A673 (cell line): ENCODE results near the gene FBXO41. TPM values are rescaled to one million over a fixed set of nuclear protein-coding genes. Genes with fewer than 3 reads are reported as not detected.

Source experiments
- BruUV-seq: library from RNA; stranded (reverse); fragments of 400-500 nt; replicated peaks from 2 replicates; lab custom pipeline; 2021; lab: Mats Ljungman, UMichigan
- CTCF ChIA-PET: fragments of 300-600 bp; sonication (Branson Sonifier 250); formaldehyde crosslinking; loops from one replicate; lab custom pipeline; 2022; ENCODE audit warnings: antibody characterized with exemption; lab: Charles Lee
- POLR2A ChIA-PET: fragments of 300-600 bp; sonication (Branson Sonifier 250); formaldehyde crosslinking; loops from one replicate; lab custom pipeline; 2022; ENCODE audit warnings: antibody characterized with exemption; ENCODE audit not compliant: low non-redundant PET; lab: Charles Lee
- DNase-seq: peaks from one replicate; pipeline ENCODE4 v3.0.0-alpha.2; 2015; ENCODE audit warnings: low spot score
- H3K27ac ChIP-seq: fragments of 200-600 bp; sonication (generic); 2 replicates; pipeline ENCODE4 v1.5.1; 2016; ENCODE audit warnings: mixed run types, low read depth, mild to moderate bottlenecking, mixed read lengths, antibody characterized with exemption, low read length; ENCODE audit not compliant: poor library complexity, severe bottlenecking
- H3K27me3 ChIP-seq: fragments of 200-600 bp; sonication (generic); replicated peaks from 2 replicates; pipeline ENCODE4 v1.6.1; 2017; ENCODE audit warnings: mixed run types, low read depth, mild to moderate bottlenecking, mixed read lengths, antibody characterized with exemption, low read length; ENCODE audit not compliant: insufficient read depth, poor library complexity
- H3K36me3 ChIP-seq: fragments of 200-600 bp; sonication (generic); 2 replicates; pipeline ENCODE4 v1.6.1; 2016; ENCODE audit warnings: mixed run types, mild to moderate bottlenecking, mixed read lengths, antibody characterized with exemption, low read length; ENCODE audit not compliant: insufficient read depth, poor library complexity, severe bottlenecking
- H3K4me1 ChIP-seq: fragments of 200-600 bp; sonication (generic); 2 replicates; pipeline ENCODE4 v1.6.1; 2017; ENCODE audit warnings: mixed run types, mild to moderate bottlenecking, mixed read lengths, antibody characterized with exemption, low read length; ENCODE audit not compliant: insufficient read depth, poor library complexity, severe bottlenecking
- H3K4me3 ChIP-seq: fragments of 200-600 bp; sonication (generic); 2 replicates; pipeline ENCODE4 v1.5.1; 2016; ENCODE audit warnings: low read depth, mixed run types, mild to moderate bottlenecking, mixed read lengths, low read length; ENCODE audit not compliant: poor library complexity, severe bottlenecking
- H3K9me3 ChIP-seq: fragments of 200-600 bp; sonication (generic); 2 replicates; pipeline ENCODE4 v1.6.1; 2016; ENCODE audit warnings: mixed run types, low read depth, mild to moderate bottlenecking, mixed read lengths, antibody characterized with exemption, low read length; ENCODE audit not compliant: poor library complexity, severe bottlenecking
- CTCF ChIP-seq: fragments of 300-800, 200-600 bp; sonication (generic); conservative IDR thresholded peaks from 2 replicates; pipeline ENCODE4 v1.5.1; 2017; ENCODE audit warnings: low read depth, mild to moderate bottlenecking, antibody characterized with exemption, low read length, moderate library complexity, mixed read lengths
- EZH2 ChIP-seq: fragments of 200-600 bp; sonication (generic); IDR thresholded peaks from 2 replicates; pipeline ENCODE4 v1.6.1; 2017; ENCODE audit warnings: borderline replicate concordance, low read depth, mild to moderate bottlenecking, mixed read lengths, antibody characterized with exemption, low read length; ENCODE audit not compliant: poor library complexity, severe bottlenecking
- intact Hi-C: fragments of 100-400 bp; cut with micrococcal nuclease; formaldehyde crosslinking; loops from one replicate; pipeline ENCODE4 v1.10.0; 2022; ENCODE audit not compliant: unreplicated experiment
- total RNA-seq: library from RNA; stranded (reverse); gene quantifications from 2 replicates; pipeline ENCODE4 v1.2.3, GENCODE V29; 2021

The FBXO41 gene
- total RNA-seq, 1 experiment from 2014 or later, result 8.6 TPM

DNA sequence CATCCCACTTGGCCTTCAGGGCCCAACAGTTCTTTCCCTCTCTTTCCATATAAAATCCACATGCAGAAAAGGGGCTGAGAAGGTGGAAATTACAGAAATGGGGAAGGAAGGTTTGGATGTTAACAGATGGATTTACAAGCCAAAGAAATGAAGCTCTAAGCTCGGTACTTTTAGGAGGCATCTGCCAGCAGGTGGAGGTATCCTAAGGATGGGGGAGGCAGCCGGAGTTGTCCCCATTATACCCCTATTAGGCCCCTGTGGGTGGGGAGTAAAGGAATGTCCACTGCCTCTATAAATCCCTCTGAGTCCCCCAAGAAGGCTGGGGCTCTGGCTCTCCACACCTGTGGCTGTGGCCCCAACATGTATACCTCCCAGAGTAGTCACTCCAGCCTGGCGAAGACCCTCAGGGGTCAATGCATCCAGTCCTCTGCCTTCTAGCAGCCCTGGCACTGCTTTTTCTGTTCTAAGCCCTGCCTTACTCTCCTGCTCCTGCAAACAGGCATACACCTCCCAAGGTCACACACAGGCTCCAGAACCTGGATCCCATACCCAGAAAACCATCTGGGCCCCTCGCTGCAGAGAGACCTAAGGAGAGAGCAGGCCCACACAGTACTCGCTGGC lies 1.2 kb downstream of the FBXO41 start:
- ChIA-PET CTCF (no interaction called here), POLR2A (no interaction called here)
- TF ChIP-seq EZH2 (no peak), CTCF (no peak)
- Histone ChIP-seq H3K4me3 (peak overlapping the region; percentile 78), H3K9me3 (no peaks in the 10 kb centered on the region), H3K27me3 (no peaks in the 10 kb centered on the region), H3K36me3 (no peaks in the 10 kb centered on the region), H3K4me1 (no peaks in the 10 kb centered on the region), H3K27ac (peak overlapping the region; percentile 66)
- DNase-seq, result no peak
- intact Hi-C loops, result no loop called here
- BruUV-seq, result no TSS peak

DNA sequence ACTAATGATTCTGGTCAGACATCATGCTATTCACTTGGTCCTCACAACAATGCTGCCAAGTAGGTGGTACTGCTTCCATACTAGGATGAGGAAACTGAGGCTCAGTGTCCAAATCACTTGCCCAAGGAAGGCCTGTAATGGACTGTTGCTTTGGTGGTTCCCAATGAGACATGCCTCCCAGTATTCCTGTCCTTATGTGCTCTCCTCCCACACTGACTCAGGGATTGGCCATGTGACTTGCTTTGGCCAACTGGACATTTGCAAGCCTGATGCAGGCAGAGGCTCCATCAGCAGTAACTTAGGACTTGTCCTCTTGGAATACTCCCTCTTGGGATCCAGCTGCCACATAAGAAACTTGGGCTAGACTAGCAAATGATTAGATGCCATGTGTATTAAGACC lies 3.0 kb downstream of the FBXO41 start:
- Histone ChIP-seq H3K27ac (no peak overlapping the region), H3K36me3 (no peaks in the 10 kb centered on the region), H3K4me3 (no peak overlapping the region), H3K4me1 (no peaks in the 10 kb centered on the region), H3K9me3 (no peaks in the 10 kb centered on the region), H3K27me3 (no peaks in the 10 kb centered on the region)
- no peak for DNase-seq
- TF ChIP-seq CTCF (no peak), EZH2 (no peak)
- BruUV-seq, result no TSS peak
- CTCF ChIA-PET, result no interaction called here
- POLR2A ChIA-PET, result no interaction called here
- intact Hi-C loops, result no loop called here

DNA sequence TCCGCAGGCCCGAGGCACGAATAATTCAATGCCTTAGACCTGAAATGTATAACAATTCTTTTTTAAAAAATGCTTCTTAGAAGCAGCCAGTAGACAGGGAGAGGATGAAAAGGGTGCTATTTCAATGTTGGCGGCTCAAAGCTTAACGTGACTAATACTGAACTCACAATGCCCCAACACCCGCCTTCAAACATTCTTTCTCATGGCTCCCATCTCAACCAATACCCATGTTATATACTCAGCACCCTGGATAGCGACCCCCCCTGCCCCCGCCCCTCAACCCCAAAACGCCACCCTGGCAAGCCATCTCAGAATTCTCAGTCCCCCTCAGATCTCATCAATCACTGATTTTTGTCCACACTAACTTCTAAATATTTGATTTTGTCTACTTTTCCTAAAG lies 4.4 kb downstream of the FBXO41 start:
- TF ChIP-seq EZH2, result no peak
- no peak for TF ChIP-seq CTCF
- Histone ChIP-seq H3K36me3 (no peaks in the 10 kb centered on the region), H3K27ac (no peak overlapping the region), H3K4me3 (no peak overlapping the region), H3K9me3 (no peaks in the 10 kb centered on the region), H3K4me1 (no peaks in the 10 kb centered on the region), H3K27me3 (no peaks in the 10 kb centered on the region)
- ChIA-PET POLR2A (no interaction called here), CTCF (no interaction called here)
- no peak for DNase-seq
- intact Hi-C loops, result no loop called here
- BruUV-seq, result no TSS peak
